Upper lobe of right lung (tissue), 1 donor: ENCODE data around the gene LSM6. TPM values are rescaled to one million over a fixed set of nuclear protein-coding genes. Genes with fewer than 3 reads are reported as not detected.

ENCODE experiments used
- ATAC-seq: fragments of 200-7000 bp; cut with Tn5 transposase; one replicate; pipeline ENCODE4 v1.9.1; 2020; ENCODE audit warnings: mild to moderate bottlenecking, moderate library complexity
- DNase-seq: peaks from one replicate; pipeline ENCODE4 v3.0.0-alpha.2; 2020
- H3K27ac ChIP-seq: fragments of 200-600 bp; one replicate; pipeline ENCODE4 v1.8.0; 2022
- H3K27me3 ChIP-seq: fragments of 200-600 bp; one replicate; pipeline ENCODE4 v1.8.0; 2022; ENCODE audit warnings: mild to moderate bottlenecking
- H3K36me3 ChIP-seq: fragments of 200-600 bp; one replicate; pipeline ENCODE4 v1.8.0; 2022
- H3K4me1 ChIP-seq: fragments of 200-600 bp; one replicate; pipeline ENCODE4 v1.8.0; 2022
- H3K4me3 ChIP-seq: fragments of 200-600 bp; one replicate; pipeline ENCODE4 v1.8.0; 2022; ENCODE audit warnings: mild to moderate bottlenecking
- H3K9me3 ChIP-seq: fragments of 200-600 bp; one replicate; pipeline ENCODE4 v1.8.0; 2022
- intact Hi-C: fragments of 100-400 bp; cut with DNase I; formaldehyde crosslinking; loops from one replicate; pipeline ENCODE4 v1.11.0; 2022
- total RNA-seq: library from RNA; stranded (reverse); fragmentation: NEBNext Ultra II Directional; extraction: Animal tissue kit (Norgen Biotek cat#: 25700); gene quantifications from one replicate; pipeline ENCODE4 v1.2.1, GENCODE V29; 2021
- TF ChIP-seq, protein P1 (sequence below): fragments of 200-600 bp; IDR thresholded peaks from one replicate; pipeline ENCODE4 v1.8.0; 2022; ENCODE audit warnings: antibody characterized with exemption
- donor health status: DM: no; HTN: yes; CAD: no; lungs with severe emphysema.

The LSM6 gene
- total RNA-seq, 1 donor from 2014 or later: 31.8 TPM

DNA sequence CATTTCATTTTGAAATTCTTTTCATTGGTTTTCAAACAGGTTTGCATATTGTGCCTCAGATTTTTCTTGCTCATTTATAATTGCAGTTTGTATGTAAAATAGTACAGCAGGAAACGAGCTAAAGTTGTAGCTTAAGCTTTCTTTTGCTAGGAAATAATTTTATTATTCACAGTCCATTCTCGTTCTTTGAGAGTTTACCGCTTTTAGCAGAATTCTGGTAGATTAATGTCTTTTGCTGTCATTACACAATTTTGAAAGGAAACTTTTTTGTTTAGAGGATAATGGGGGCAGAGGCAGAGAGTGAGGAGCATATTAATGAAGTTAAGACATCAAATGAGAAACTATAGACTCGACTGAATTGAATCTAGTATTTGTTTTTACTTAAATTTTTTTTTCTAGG lies 10.5 kb downstream of the LSM6 start:
- no peak for DNase-seq
- Histone ChIP-seq H3K27ac (no peak overlapping the region), H3K27me3 (no peaks in the 10 kb centered on the region), H3K4me1 (peaks cover 4% of the 10 kb centered on the region), H3K4me3 (no peak overlapping the region), H3K9me3 (no peaks in the 10 kb centered on the region), H3K36me3 (peaks cover 76% of the 10 kb centered on the region)
- no peak for ATAC-seq
- TF ChIP-seq, protein P1, sequence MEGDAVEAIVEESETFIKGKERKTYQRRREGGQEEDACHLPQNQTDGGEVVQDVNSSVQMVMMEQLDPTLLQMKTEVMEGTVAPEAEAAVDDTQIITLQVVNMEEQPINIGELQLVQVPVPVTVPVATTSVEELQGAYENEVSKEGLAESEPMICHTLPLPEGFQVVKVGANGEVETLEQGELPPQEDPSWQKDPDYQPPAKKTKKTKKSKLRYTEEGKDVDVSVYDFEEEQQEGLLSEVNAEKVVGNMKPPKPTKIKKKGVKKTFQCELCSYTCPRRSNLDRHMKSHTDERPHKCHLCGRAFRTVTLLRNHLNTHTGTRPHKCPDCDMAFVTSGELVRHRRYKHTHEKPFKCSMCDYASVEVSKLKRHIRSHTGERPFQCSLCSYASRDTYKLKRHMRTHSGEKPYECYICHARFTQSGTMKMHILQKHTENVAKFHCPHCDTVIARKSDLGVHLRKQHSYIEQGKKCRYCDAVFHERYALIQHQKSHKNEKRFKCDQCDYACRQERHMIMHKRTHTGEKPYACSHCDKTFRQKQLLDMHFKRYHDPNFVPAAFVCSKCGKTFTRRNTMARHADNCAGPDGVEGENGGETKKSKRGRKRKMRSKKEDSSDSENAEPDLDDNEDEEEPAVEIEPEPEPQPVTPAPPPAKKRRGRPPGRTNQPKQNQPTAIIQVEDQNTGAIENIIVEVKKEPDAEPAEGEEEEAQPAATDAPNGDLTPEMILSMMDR: no peak
- intact Hi-C loops: no loop called here

DNA sequence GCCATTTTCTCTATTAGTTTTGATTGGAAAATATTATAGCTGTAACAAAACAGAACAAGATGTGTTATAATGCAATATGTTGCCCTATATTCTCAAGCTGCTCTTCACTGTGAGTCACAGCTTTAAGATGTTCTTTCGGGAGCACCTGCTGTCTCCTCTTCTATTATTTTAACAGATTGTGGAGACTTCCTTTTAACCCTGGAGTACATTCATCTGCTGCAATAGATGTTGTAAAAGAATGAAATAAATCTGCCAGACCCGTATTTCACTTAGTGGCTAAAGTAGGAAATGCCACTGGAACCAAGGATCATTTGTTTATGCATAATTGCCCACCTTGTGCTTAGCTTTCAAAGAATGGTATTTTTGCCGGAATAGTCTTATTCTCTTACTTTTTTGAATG lies 11.1 kb downstream of the LSM6 start:
- Histone ChIP-seq H3K4me1 (peaks cover 4% of the 10 kb centered on the region), H3K9me3 (no peaks in the 10 kb centered on the region), H3K4me3 (no peak overlapping the region), H3K27ac (no peak overlapping the region), H3K27me3 (no peaks in the 10 kb centered on the region), H3K36me3 (peaks cover 80% of the 10 kb centered on the region)
- TF ChIP-seq, protein P1: no peak
- no peak for DNase-seq
- no peak for ATAC-seq
- intact Hi-C loops: no loop called here

DNA sequence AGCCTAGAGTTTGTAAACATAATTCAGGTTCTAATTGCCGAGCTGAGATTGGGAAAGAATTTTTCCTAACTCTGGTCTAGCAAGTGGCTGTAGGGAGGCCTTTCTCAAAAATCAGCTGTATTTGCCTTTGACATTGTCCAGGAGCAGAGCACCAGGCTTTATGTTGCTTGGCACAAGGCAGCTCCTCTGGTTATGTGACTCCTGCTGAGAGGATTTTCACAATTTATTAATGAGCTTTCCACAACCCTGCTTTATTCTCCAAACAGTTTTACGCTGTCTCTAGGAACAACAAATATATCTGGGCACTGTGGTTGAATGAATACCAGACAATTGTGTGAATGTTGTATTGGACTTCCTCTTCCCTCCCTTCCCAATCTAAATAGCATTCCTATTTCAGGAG lies 14.9 kb downstream of the LSM6 start:
- TF ChIP-seq, protein P1: no peak
- intact Hi-C loops: no loop called here
- H3K4me3 ChIP-seq: no peak overlapping the region
- H3K4me1 ChIP-seq: peaks cover 4% of the 10 kb centered on the region
- peaks cover 53% of the 10 kb centered on the region for H3K36me3 ChIP-seq
- ATAC-seq (no peak), DNase-seq (no peak)
- no peaks in the 10 kb centered on the region for H3K9me3 ChIP-seq
- H3K27me3 ChIP-seq: no peaks in the 10 kb centered on the region
- peak overlapping the region; percentile 25 for H3K27ac ChIP-seq

DNA sequence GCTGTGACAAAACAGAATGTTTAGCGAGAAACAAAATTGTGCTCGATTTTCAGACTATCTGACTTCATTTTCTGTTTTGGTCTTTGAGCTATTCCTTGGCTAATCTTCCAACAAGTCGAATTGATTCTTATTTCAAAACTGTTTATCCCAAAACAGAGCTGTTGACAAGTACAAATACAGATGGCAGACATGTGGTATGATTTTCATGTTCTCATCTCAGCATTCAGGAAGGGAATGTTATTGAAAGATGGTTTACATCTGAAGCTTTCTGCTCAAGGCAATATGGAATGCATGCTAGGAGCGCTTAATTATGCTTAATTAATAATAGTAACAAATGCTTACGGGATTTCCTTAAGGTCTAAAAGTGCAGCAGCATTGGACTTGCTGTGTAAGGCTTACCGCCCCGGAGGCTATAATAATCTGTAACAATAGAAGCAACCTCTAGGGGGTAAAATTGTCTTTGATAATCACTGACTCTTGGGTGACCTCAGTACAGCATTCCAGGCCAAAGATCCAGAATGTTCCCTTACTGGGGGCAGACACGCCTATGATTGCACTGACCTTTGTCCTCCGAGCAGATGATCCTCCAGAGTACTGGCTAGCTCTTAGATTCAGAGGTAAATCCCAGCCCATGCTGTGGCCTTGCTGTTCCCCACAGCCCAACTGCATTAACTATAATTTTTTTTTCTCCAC lies 16.4 kb downstream of the LSM6 start:
- Histone ChIP-seq H3K27me3 (no peaks in the 10 kb centered on the region), H3K27ac (peak overlapping the region; percentile 61), H3K9me3 (no peaks in the 10 kb centered on the region), H3K4me3 (no peak overlapping the region), H3K36me3 (peaks cover 45% of the 10 kb centered on the region), H3K4me1 (peaks cover 4% of the 10 kb centered on the region)
- ATAC-seq: peak; percentile 78
- no peak for DNase-seq
- intact Hi-C loops: no loop called here
- TF ChIP-seq, protein P1: peak; percentile 30

DNA sequence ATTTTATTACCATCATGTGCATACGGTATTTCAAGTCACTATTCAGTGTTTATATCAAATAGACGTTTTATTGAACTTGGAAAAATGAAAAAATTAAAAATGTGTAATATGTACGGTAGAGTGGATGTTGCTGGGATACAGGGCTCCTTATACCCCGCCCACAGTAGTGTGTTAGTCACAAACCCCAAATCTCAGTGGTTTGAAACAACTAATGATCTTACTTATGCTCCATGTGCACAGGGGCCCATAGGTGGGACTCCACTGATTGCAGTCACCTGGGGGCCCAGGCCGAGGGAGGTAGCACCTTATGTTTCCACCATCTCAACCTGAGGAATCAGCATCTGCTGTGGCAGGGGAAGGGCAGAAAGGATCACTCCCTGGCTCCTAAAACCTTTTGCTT lies 18.1 kb downstream of the LSM6 start:
- DNase-seq: no peak

More for the DNA sequence above, 18.1 kb downstream of the LSM6 start:
- no peak for ATAC-seq
- Histone ChIP-seq H3K4me3 (no peak overlapping the region), H3K36me3 (peaks cover 28% of the 10 kb centered on the region), H3K27ac (no peak overlapping the region), H3K9me3 (no peaks in the 10 kb centered on the region), H3K27me3 (no peaks in the 10 kb centered on the region), H3K4me1 (peaks cover 4% of the 10 kb centered on the region)
- intact Hi-C loops: no loop called here
- TF ChIP-seq, protein P1: no peak
